A673 (cell line): ENCODE measurements around the gene ZXDB. TPM values are rescaled to one million over a fixed set of nuclear protein-coding genes. Genes with fewer than 3 reads are reported as not detected.

Source experiments
- BruUV-seq: library from RNA; stranded (reverse); fragments of 400-500 nt; replicated peaks from 2 replicates; lab custom pipeline; 2021; lab: Mats Ljungman, UMichigan
- CTCF ChIA-PET: fragments of 300-600 bp; sonication (Branson Sonifier 250); formaldehyde crosslinking; loops from one replicate; lab custom pipeline; 2022; ENCODE audit warnings: antibody characterized with exemption; lab: Charles Lee
- POLR2A ChIA-PET: fragments of 300-600 bp; sonication (Branson Sonifier 250); formaldehyde crosslinking; loops from one replicate; lab custom pipeline; 2022; ENCODE audit warnings: antibody characterized with exemption; ENCODE audit not compliant: low non-redundant PET; lab: Charles Lee
- DNase-seq: peaks from one replicate; pipeline ENCODE4 v3.0.0-alpha.2; 2015; ENCODE audit warnings: low spot score
- H3K27ac ChIP-seq: fragments of 200-600 bp; sonication (generic); 2 replicates; pipeline ENCODE4 v1.5.1; 2016; ENCODE audit warnings: mixed run types, low read depth, mild to moderate bottlenecking, mixed read lengths, antibody characterized with exemption, low read length; ENCODE audit not compliant: poor library complexity, severe bottlenecking
- H3K27me3 ChIP-seq: fragments of 200-600 bp; sonication (generic); replicated peaks from 2 replicates; pipeline ENCODE4 v1.6.1; 2017; ENCODE audit warnings: mixed run types, low read depth, mild to moderate bottlenecking, mixed read lengths, antibody characterized with exemption, low read length; ENCODE audit not compliant: insufficient read depth, poor library complexity
- H3K36me3 ChIP-seq: fragments of 200-600 bp; sonication (generic); 2 replicates; pipeline ENCODE4 v1.6.1; 2016; ENCODE audit warnings: mixed run types, mild to moderate bottlenecking, mixed read lengths, antibody characterized with exemption, low read length; ENCODE audit not compliant: insufficient read depth, poor library complexity, severe bottlenecking
- H3K4me1 ChIP-seq: fragments of 200-600 bp; sonication (generic); 2 replicates; pipeline ENCODE4 v1.6.1; 2017; ENCODE audit warnings: mixed run types, mild to moderate bottlenecking, mixed read lengths, antibody characterized with exemption, low read length; ENCODE audit not compliant: insufficient read depth, poor library complexity, severe bottlenecking
- H3K4me3 ChIP-seq: fragments of 200-600 bp; sonication (generic); 2 replicates; pipeline ENCODE4 v1.5.1; 2016; ENCODE audit warnings: low read depth, mixed run types, mild to moderate bottlenecking, mixed read lengths, low read length; ENCODE audit not compliant: poor library complexity, severe bottlenecking
- H3K9me3 ChIP-seq: fragments of 200-600 bp; sonication (generic); 2 replicates; pipeline ENCODE4 v1.6.1; 2016; ENCODE audit warnings: mixed run types, low read depth, mild to moderate bottlenecking, mixed read lengths, antibody characterized with exemption, low read length; ENCODE audit not compliant: poor library complexity, severe bottlenecking
- EZH2 ChIP-seq: fragments of 200-600 bp; sonication (generic); IDR thresholded peaks from 2 replicates; pipeline ENCODE4 v1.6.1; 2017; ENCODE audit warnings: borderline replicate concordance, low read depth, mild to moderate bottlenecking, mixed read lengths, antibody characterized with exemption, low read length; ENCODE audit not compliant: poor library complexity, severe bottlenecking
- intact Hi-C: fragments of 100-400 bp; cut with micrococcal nuclease; formaldehyde crosslinking; loops from one replicate; pipeline ENCODE4 v1.10.0; 2022; ENCODE audit not compliant: unreplicated experiment
- total RNA-seq: library from RNA; stranded (reverse); gene quantifications from 2 replicates; pipeline ENCODE4 v1.2.3, GENCODE V29; 2021
- TF ChIP-seq, protein P1 (sequence below): fragments of 300-800, 200-600 bp; sonication (generic); conservative IDR thresholded peaks from 2 replicates; pipeline ENCODE4 v1.5.1; 2017; ENCODE audit warnings: low read depth, mild to moderate bottlenecking, antibody characterized with exemption, low read length, moderate library complexity, mixed read lengths

ZXDB gene
- total RNA-seq, 1 experiment from 2014 or later: 8.5 TPM

DNA sequence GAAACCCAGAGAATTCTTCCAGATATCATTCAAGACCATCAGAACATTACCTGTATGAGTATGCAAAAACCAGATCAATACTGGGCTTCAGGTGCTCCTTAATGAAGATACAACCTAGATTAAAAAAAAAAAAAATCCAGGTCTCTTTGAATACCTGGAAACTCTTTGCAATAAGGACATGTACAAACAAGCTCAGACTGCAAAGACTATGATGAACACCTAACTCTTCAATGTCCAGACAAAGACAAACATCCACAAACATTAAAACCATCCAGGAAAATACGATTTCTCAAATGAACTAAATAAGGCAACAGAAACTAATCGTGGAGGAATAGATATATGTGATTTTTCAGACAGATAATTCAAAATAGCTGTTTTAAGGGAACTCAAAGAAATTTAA, 49.5 kb downstream of the ZXDB start:
- intact Hi-C loops: no loop called here
- POLR2A ChIA-PET: no interaction called here
- TF ChIP-seq, protein P1, sequence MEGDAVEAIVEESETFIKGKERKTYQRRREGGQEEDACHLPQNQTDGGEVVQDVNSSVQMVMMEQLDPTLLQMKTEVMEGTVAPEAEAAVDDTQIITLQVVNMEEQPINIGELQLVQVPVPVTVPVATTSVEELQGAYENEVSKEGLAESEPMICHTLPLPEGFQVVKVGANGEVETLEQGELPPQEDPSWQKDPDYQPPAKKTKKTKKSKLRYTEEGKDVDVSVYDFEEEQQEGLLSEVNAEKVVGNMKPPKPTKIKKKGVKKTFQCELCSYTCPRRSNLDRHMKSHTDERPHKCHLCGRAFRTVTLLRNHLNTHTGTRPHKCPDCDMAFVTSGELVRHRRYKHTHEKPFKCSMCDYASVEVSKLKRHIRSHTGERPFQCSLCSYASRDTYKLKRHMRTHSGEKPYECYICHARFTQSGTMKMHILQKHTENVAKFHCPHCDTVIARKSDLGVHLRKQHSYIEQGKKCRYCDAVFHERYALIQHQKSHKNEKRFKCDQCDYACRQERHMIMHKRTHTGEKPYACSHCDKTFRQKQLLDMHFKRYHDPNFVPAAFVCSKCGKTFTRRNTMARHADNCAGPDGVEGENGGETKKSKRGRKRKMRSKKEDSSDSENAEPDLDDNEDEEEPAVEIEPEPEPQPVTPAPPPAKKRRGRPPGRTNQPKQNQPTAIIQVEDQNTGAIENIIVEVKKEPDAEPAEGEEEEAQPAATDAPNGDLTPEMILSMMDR: no peak
- no peak for TF ChIP-seq EZH2

DNA sequence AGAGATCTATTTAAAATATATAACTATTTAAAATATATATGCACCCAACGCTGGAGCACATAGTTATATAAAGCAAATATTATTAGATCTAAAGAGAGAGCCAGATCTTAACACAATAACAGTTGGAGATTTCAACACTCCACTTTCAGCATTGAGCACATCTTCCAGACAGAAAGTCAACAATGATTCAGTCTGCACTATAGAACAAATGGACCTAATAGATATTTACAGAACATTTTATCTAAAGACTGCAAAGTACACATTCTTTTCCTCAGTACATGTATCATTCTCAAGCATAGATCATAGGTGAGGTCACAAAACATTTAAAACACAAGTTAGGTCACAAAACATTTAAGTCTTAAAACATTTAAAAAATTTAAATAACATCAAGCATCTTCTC, 51.9 kb downstream of the ZXDB start:
- no peaks in the 10 kb centered on the region for H3K27me3 ChIP-seq
- TF ChIP-seq, protein P1: no peak
- no peak for TF ChIP-seq EZH2
- BruUV-seq: no TSS peak
- no peaks in the 10 kb centered on the region for H3K36me3 ChIP-seq
- intact Hi-C loops: no loop called here
- DNase-seq: no peak
- ChIA-PET POLR2A (no interaction called here), CTCF (no interaction called here)
- H3K27ac ChIP-seq: no peak overlapping the region
- H3K4me3 ChIP-seq: no peak overlapping the region
- H3K9me3 ChIP-seq: no peaks in the 10 kb centered on the region
- H3K4me1 ChIP-seq: no peaks in the 10 kb centered on the region

More for the DNA sequence above, 49.5 kb downstream of the ZXDB start:
- H3K4me1 ChIP-seq: no peaks in the 10 kb centered on the region
- no peak overlapping the region for H3K4me3 ChIP-seq
- H3K36me3 ChIP-seq: no peaks in the 10 kb centered on the region
- no peak for DNase-seq
- CTCF ChIA-PET: no interaction called here
- H3K27ac ChIP-seq: no peak overlapping the region
- no TSS peak for BruUV-seq
- H3K27me3 ChIP-seq: no peaks in the 10 kb centered on the region
- H3K9me3 ChIP-seq: no peaks in the 10 kb centered on the region

DNA sequence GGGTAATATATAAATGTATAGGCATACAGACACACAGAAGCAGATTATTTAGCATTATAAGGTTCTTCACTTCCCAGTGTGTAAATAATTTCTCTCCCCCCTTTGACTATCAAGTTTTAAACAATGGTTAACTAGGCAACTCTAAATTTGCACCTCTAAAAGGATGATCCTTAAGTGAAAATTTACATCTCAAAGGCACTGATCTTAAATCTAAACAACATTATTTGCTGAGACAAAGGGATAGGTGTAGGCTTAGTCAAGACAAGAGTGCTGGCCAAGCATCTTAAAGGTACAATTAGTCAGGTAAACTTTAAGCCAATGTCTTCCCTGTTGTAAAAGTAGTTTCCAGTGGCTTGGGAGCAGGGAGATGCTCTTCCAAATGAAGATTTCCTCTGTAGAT, 55.2 kb downstream of the ZXDB start:
- no peak for TF ChIP-seq EZH2
- TF ChIP-seq, protein P1: no peak
- BruUV-seq: no TSS peak

More for the DNA sequence above, 55.2 kb downstream of the ZXDB start:
- Histone ChIP-seq H3K9me3 (peaks cover 3% of the 10 kb centered on the region), H3K27me3 (no peaks in the 10 kb centered on the region), H3K27ac (no peak overlapping the region), H3K36me3 (no peaks in the 10 kb centered on the region), H3K4me3 (no peak overlapping the region), H3K4me1 (no peaks in the 10 kb centered on the region)
- ChIA-PET CTCF (no interaction called here), POLR2A (interaction anchor here (0.6 kb wide), 1 partner anchor 511 kb away, joined by 3 read pairs; no protein-coding TSS in a partner anchor)
- no peak for DNase-seq
- intact Hi-C loops: no loop called here

Other genes with a start within 250 kb of the ZXDB start
- gene NLRP2B, start 88.2 kb downstream of the ZXDB start, total RNA-seq: not detected in 2 replicates